Lung (tissue), 12 donors: ENCODE data around the gene GLIPR1L1. TPM values are rescaled to one million over a fixed set of nuclear protein-coding genes. Genes with fewer than 3 reads are reported as not detected.

Source experiments
- ATAC-seq: fragments of 200-7000 bp; cut with Tn5 transposase; one replicate; pipeline ENCODE4 v1.9.1; 2020; ENCODE audit warnings: moderate number of reproducible peaks; ENCODE audit not compliant: insufficient read depth, low FRiP score
- DNase-seq, 3 donors: peaks; one replicate each; pipeline ENCODE4 v3.0.0-alpha.2; 2013 to 2017
- H3K27ac ChIP-seq, 2 donors: one replicate each; pipeline ENCODE4 v1.5.1; 2013; ENCODE audit warnings: mild to moderate bottlenecking in 2 of 2, moderate library complexity in 2 of 2, control low read depth in 1 of 2, inconsistent platforms in 1 of 2, low read depth in 1 of 2, low read length in 1 of 2
- H3K27me3 ChIP-seq, 3 donors: one replicate each; pipeline ENCODE4 v1.5.1; 2013; ENCODE audit warnings: low read length in 2 of 3; ENCODE audit not compliant: control insufficient read depth in 3 of 3, insufficient read depth in 3 of 3
- H3K36me3 ChIP-seq, 4 donors: one replicate each; pipeline ENCODE4 v1.5.1; 2013; ENCODE audit warnings: low read length in 4 of 4, mild to moderate bottlenecking in 1 of 4, moderate library complexity in 1 of 4; ENCODE audit not compliant: control insufficient read depth in 4 of 4, insufficient read depth in 4 of 4
- H3K4me1 ChIP-seq, 5 donors: one replicate each; pipeline ENCODE4 v1.5.1; 2013; ENCODE audit warnings: low read length in 5 of 5, mild to moderate bottlenecking in 2 of 5, moderate library complexity in 1 of 5; ENCODE audit not compliant: control insufficient read depth in 5 of 5, insufficient read depth in 5 of 5
- H3K4me3 ChIP-seq: one replicate; pipeline ENCODE4 v1.5.1; 2013; ENCODE audit warnings: mild to moderate bottlenecking, control low read depth, moderate library complexity
- H3K9ac ChIP-seq, 2 donors: one replicate each; pipeline ENCODE4 v1.5.1; 2013; ENCODE audit warnings: low read length in 2 of 2, control low read depth in 1 of 2; ENCODE audit not compliant: insufficient read depth in 1 of 2
- H3K9me3 ChIP-seq, 4 donors: one replicate each; pipeline ENCODE4 v1.5.1; 2013; ENCODE audit warnings: low read length in 3 of 4, mild to moderate bottlenecking in 1 of 4, moderate library complexity in 1 of 4; ENCODE audit not compliant: control insufficient read depth in 4 of 4, insufficient read depth in 3 of 4
- CTCF ChIP-seq: IDR thresholded peaks from 2 replicates; pipeline ENCODE4 v1.5.1; 2012; ENCODE audit warnings: mild to moderate bottlenecking; ENCODE audit errors: control extremely low read depth, extremely low read depth
- WGBS, 2 donors: extraction: QIAGEN DNeasy Blood & Tissue Kit; methylation state at CpG; one replicate each; pipeline ENCODE4 v1.1.7; 2013; 5-methylcytosine and 5-hydroxymethylcytosine counted together
- polyA plus RNA-seq, 2 donors: library from polyadenylated mRNA; stranded (reverse); fragments of 200-250 nt; gene quantifications; one replicate each; pipeline ENCODE4 v1.2.1, GENCODE V29; 2013
- total RNA-seq, 2 donors: library from RNA; depleted of rRNA in 1 of 2; stranded (reverse); fragments of >200 nt in 1 of 2; gene quantifications; one replicate each; pipeline ENCODE4 v1.2.1, GENCODE V29; 2014 to 2021
- donor health status: control.
- donor health status: control.
- donor health status: Bipolar disorder and iron deficiency.
- donor health status: healthy.
- donor health status: DM: yes; HTN: yes; CAD: no.

Gene GLIPR1L1
- total and polyA plus RNA-seq, 4 donors, result not detected

DNA sequence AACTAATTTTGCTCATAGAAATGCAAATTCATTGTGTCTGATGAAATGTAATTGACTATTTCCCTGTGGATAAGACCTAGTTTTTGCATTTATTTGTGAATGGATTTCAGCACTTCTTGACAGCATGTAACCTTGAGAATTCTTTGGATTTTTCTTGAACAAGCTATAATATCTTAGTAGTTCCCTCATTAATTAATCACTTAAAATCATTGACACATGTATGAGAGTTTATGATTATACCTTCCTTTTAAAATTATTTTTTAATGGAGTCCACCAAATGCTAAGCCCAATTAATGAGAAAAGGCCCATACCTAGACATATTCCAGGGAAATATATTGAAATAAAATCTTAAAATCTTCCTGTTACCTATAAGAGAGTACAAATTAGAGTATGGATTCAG is 73.2 kb downstream of the GLIPR1L1 start:
- DNase-seq (no peak), ATAC-seq (no peak)
- H3K27ac ChIP-seq, result no peak overlapping the region
- H3K27me3 ChIP-seq, result no peaks in the 10 kb centered on the region
- H3K4me3 ChIP-seq, result no peak overlapping the region
- H3K36me3 ChIP-seq, result no peaks in the 10 kb centered on the region
- no peaks in the 10 kb centered on the region for H3K9me3 ChIP-seq
- no peak for TF ChIP-seq CTCF
- no peak overlapping the region for H3K9ac ChIP-seq
- H3K4me1 ChIP-seq, result no peaks in the 10 kb centered on the region

DNA sequence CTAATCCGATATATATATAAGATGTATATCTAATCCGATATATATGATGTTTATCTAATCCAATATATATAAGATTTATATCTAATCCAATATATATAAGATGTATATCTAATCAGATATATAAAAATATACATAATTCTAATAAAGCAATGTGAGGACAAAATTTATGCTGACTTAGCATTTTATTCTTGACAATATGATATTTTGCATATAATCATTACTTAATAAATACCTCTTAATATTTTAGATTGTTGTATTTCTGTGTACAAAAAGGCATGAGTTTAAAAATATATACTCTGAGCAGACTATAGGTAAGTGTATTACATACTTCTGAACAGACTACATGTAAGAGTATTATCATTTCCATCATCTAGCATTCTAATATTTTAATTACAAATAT is 75.4 kb downstream of the GLIPR1L1 start:
- Histone ChIP-seq H3K27ac (no peak overlapping the region), H3K4me3 (no peak overlapping the region), H3K9ac (no peak overlapping the region), H3K36me3 (no peaks in the 10 kb centered on the region), H3K27me3 (no peaks in the 10 kb centered on the region), H3K4me1 (no peaks in the 10 kb centered on the region), H3K9me3 (no peaks in the 10 kb centered on the region)
- no peak for TF ChIP-seq CTCF
- no peak for ATAC-seq
- no peak for DNase-seq
- 97 to 99% methylated on average over 2 of the region's 2 CpGs for WGBS, 2 donors

GRCh38 chr12:75414671-75415070 is 80.2 kb downstream of the GLIPR1L1 start:
- H3K4me1 ChIP-seq, result no peaks in the 10 kb centered on the region
- ATAC-seq (no peak), DNase-seq (no peak)
- TF ChIP-seq CTCF, result no peak
- H3K36me3 ChIP-seq, result no peaks in the 10 kb centered on the region
- H3K27me3 ChIP-seq, result no peaks in the 10 kb centered on the region
- H3K9me3 ChIP-seq, result peaks cover 0 to 2% (median 0%) of the 10 kb centered on the region in 4 donors
- H3K4me3 ChIP-seq, result no peak overlapping the region
- 90 to 91% methylated on average over 1 of the region's 1 CpG for WGBS, 2 donors
- no peak overlapping the region for H3K27ac ChIP-seq
- no peak overlapping the region for H3K9ac ChIP-seq

- TF ChIP-seq CTCF, result no peak
- ATAC-seq (no peak), DNase-seq (no peak)
- no peak overlapping the region for H3K27ac ChIP-seq
- no peak overlapping the region for H3K4me3 ChIP-seq
- no peak overlapping the region for H3K9ac ChIP-seq
- no peaks in the 10 kb centered on the region for H3K4me1 ChIP-seq
- H3K36me3 ChIP-seq, result no peaks in the 10 kb centered on the region
- WGBS, 2 donors, result 87% methylated on average over 2 of the region's 2 CpGs
- peaks cover 0 to 3% (median 0%) of the 10 kb centered on the region in 4 donors for H3K9me3 ChIP-seq
- no peaks in the 10 kb centered on the region for H3K27me3 ChIP-seq
These were observed 85.4 kb downstream of the GLIPR1L1 start for GRCh38 chr12:75419841-75420240.

Other genes with a start within 250 kb of the GLIPR1L1 start
- gene KCNC2, start 124.8 kb upstream of the GLIPR1L1 start, total RNA-seq, result under 1 TPM in 1 of 2 donors, not detected in 1; 0.06 TPM
- not detected for gene KCNC2, start 124.8 kb upstream of the GLIPR1L1 start, polyA plus RNA-seq
- 10 to 100 TPM; 10.9 to 11.9 TPM for gene CAPS2, start 4.3 kb upstream of the GLIPR1L1 start, total RNA-seq
- 1 to 10 TPM; 2.5 to 3.8 TPM for gene CAPS2, start 4.3 kb upstream of the GLIPR1L1 start, polyA plus RNA-seq
- 1 to 10 TPM in 1 of 2 donors, under 1 TPM in 1; 0.98 to 3.7 TPM for gene GLIPR1L2, start 56.4 kb downstream of the GLIPR1L1 start, total RNA-seq
- under 1 TPM; 0.22 to 0.65 TPM for gene GLIPR1L2, start 56.4 kb downstream of the GLIPR1L1 start, polyA plus RNA-seq
- gene GLIPR1, start 146.1 kb downstream of the GLIPR1L1 start, total RNA-seq, result 10 to 100 TPM; 10.9 to 28.8 TPM
- gene GLIPR1, start 146.1 kb downstream of the GLIPR1L1 start, polyA plus RNA-seq, result 10 to 100 TPM in 1 of 2 donors, 1 to 10 TPM in 1; 3.7 to 33.8 TPM
- gene KRR1, start 176.9 kb downstream of the GLIPR1L1 start, total RNA-seq, result 10 to 100 TPM; 38.3 to 62.5 TPM
- gene KRR1, start 176.9 kb downstream of the GLIPR1L1 start, polyA plus RNA-seq, result 10 to 100 TPM; 19.9 to 21.5 TPM